Measurements from ENCODE around the gene GJB6.
"Not testable (repeated sequence)": the region's sequence is repeated elsewhere in the genome, so short reads cannot be mapped to it uniquely, and the experiment has no call there.

GJB6 gene

DNA sequence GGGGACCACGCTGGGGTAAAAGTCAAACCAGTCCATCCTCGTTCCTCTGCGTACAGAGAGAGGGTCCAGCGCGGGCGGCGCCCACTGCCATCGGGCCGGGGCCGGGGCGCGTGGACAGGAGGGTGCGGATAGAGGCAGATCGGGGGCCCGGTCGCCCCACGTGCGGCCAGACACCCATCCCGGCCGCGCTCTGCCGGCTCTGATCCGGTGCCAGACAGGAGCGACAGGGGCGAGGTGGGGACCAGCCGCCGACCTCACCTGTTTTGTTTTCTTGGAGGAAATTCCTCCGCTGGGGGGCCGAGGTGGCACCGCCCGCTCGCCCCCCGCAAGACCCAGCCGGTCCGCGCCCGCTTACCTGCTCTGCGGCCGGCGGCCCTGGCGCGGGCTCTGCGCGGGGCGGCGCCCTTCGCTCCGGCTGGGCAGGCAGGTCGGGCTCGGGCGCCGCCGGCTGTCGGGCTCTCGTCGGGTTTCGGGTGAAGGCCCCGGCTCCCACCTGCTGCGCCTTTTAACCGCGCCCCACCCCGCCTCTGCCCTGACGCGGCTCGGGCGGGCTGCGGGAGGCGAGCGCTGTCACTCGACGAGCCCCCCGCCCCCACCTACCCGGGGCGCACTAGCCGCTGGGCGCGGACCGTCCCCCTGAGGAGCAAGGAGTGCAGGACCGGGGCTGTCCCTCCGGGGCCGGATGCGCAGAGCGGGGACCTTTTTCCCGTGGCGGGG is at the start of gene GJB6:
GJB6 (minus strand) TSS at position 481 of the 717 bp plus-strand sequence. CDS start 8,839 bp downstream, outside the sequence.
- no peak for DNase-seq

- not testable (repeated sequence) for DNase-seq
These were observed 44.8 kb upstream of the GJB6 start for GRCh38 chr13:20276901-20277300.

- no peak for DNase-seq
These were observed 42.3 kb upstream of the GJB6 start for GRCh38 chr13:20274466-20274865.

- no peak for DNase-seq
These were observed 40.6 kb upstream of the GJB6 start for GRCh38 chr13:20272588-20273171.

DNA sequence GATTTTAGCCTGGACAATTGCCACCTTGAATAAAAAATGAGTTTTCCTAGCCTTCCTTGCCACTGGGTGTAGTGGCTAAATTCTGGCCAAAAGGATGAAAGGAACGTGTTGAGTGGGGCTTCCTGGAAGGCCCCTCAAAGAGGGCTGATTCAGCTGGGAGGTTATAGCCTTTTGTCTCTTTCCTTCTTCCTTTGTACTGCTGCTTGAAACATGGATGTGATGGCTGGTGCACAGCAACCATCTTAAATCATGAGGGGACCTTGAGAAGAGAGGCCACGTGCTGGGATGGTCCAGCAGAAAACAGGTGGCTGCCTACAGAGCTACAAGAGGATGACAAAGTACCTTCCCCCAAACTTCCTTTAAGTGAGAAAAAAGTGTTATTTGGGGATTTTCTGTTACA is 40.0 kb upstream of the GJB6 start:
- DNase-seq: no peak

- no peak for DNase-seq
These were observed 39.3 kb upstream of the GJB6 start for GRCh38 chr13:20271441-20271840.

DNA sequence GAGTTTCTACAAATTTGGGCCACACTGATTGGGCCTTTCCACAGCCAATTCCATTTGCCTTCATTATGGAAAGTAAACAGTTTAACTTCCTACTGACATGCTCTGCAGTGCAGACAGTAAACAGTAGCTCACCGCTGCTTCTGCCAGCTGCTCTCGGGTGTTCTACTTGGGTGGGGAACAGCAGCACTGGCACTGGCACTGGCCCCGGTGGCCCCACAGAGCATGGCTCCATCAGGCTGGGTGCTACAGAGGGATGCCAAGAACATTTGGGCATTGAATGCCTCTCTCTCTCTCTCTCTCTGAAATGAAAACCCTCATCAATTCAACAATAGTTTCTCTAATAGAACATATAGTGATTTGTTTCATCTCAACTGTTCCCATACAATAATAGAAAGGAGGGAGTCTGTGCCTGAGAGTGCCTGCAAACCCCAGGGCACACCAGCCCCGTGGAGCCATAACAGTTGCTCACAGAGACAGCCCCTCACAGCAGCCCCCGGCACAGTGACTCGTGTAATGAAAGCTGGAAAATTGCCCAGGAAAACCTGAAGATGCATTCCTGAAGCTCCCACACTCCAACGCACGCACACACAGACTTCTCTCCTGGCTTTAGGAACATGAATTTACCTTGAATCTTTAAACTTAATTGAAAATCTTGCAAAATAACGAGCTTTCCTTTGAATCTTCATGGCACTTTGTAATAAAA is 38.2 kb upstream of the GJB6 start:
- no peak for DNase-seq

DNA sequence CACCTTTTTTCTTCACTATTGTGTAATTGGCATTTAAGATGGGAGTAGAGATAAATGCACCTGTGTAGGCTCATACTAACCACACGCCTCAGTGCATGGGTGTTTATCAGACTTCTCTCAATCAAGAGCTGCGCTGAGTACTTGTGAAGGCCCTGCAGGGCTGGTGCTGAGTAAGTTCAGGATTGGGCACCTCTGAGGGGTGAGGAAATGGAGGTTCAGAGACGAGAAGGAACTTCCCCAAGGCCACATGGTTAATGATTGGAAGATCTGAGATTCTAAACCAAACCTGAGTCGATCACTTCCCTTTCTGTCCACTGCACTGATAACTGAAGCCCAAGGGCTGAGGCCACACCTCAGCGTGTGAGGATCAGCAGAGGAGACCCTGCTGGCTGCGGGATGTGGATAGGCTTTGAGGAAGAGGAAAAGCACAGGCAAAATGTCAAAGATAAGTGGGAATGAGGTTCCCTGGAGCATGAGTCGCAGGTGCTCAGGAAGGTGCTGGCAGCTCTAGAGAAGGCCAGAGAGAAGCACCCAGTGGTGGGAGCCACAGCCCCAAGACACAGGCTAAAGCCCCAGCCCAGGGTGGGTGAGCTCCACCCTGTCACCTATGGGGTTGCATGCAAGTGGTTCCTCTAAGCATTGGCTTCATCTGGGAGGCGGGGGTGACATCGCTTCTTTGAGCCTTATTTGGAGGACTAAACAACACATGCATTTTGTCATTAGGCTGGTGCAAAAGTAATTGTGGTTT is 32.3 kb upstream of the GJB6 start:
- no peak for DNase-seq

- DNase-seq: no peak
These were observed 31.4 kb upstream of the GJB6 start for GRCh38 chr13:20263393-20264044.

DNA sequence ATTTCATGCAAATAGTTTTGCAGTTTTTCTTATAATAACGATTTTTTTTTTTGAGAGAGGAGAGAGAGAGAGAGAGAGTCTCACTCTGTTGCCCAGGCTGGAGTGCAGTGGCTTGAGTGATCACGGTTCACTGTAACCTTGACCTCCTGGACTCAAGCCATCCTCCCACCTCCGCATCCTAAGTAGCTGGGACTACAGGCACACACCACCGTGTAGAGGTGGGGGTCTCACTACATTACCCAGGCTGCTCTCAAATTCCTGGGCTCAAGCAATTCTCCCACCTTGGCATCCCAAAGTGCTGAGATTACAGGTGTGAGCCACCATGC is 26.8 kb upstream of the GJB6 start:
- no peak for DNase-seq

GRCh38 chr13:20258208-20258962 is 26.3 kb upstream of the GJB6 start:
- DNase-seq: no peak

DNA sequence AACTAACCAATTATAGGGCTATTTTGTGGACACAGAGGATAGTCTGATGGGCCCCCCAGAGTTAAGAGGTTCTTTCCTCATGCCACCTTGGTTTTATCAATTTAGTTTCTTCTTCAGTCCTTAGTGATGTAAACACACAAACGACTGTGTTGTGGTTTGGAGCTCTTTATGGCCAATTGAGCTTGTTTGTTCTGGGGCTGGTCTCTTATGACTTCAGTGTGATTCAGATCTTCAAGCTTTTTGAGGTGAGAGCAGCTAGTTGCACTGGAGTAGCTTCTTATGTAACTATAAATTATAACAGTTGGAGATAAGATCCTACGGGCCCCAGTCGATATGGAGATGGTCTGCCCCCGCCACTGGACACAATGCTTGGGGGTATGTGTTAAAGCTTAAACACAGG is 22.0 kb upstream of the GJB6 start:
- DNase-seq: no peak

DNA sequence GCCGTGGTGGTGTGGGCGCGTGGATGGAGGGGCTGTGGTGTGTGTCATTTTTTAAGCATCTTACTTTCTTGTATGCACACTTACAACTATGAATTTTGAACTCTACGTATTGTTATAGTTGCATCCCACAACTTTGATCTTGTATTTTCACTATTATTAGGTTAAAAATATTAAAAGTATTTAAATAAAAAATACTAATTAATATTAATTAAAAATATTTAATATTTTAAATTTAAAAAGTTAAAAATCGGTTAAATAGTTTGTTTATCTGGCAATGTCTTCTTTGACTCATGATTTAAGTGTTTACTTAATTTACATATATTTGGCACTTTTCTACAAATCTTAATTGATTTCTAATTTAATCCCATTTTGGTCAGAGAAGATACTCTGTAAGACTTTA is 17.8 kb upstream of the GJB6 start:
- no peak for DNase-seq

DNA sequence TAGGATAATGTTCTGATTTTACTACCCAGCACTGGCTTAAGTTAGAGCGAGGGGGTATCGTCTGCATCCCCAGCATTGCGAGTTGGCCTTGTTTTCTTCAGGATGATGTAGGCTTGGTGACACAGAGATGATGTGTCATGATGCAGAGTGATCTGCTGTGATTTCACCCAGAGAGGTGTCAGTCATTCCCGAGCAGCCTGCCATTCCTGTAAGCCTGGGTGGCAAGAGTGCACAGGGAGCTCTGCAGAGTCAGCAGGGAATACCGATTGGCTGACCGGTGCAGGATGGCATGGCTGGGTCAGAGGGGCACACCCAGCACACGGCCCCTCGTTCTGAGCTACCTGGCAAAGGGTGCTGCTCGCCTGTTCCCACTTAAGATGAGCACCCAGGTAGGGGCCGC is 15.8 kb upstream of the GJB6 start:
- no peak for DNase-seq

DNA sequence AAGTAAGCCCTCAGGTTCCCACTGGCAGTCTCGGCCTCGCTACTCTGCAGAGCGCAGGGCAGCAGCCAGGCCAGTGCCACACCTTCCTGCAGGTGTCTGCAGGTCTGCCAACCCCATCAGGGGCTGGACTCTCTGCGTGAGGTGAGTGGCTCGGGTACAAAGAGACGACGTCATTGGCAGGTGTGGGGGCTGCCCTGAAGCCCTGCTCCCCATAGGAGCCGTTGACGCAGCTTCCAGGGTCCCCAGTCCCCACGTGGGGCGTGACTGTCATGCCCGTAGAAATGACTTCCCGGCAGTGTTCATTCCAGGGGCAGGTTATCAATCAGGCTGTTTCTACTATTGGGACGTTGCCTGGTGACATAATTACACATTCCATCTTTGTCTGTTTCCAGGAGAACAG is 15.3 kb upstream of the GJB6 start:
- no peak for DNase-seq

DNA sequence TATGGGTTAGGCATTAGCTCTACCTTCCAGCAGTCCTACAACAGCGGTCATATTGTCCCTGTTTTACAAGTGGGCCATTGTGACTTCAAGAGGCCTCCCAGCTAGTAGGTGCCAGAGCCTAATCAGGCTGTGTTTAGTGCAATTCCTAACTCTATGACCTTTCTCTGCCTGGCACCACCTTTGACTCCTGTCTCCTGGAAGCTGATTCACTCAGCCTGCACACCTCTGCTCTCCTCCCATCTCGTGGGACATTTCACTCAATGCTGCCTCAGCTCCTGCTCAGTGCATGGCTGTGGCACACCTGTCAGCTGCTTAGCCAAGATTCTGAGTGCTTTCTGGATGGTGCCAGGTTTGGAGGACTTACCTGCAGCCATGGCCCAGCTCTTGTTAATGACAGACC is 9.5 kb upstream of the GJB6 start:
- DNase-seq: no peak

GRCh38 chr13:20239748-20240147 is 7.6 kb upstream of the GJB6 start:
- no peak for DNase-seq

DNA sequence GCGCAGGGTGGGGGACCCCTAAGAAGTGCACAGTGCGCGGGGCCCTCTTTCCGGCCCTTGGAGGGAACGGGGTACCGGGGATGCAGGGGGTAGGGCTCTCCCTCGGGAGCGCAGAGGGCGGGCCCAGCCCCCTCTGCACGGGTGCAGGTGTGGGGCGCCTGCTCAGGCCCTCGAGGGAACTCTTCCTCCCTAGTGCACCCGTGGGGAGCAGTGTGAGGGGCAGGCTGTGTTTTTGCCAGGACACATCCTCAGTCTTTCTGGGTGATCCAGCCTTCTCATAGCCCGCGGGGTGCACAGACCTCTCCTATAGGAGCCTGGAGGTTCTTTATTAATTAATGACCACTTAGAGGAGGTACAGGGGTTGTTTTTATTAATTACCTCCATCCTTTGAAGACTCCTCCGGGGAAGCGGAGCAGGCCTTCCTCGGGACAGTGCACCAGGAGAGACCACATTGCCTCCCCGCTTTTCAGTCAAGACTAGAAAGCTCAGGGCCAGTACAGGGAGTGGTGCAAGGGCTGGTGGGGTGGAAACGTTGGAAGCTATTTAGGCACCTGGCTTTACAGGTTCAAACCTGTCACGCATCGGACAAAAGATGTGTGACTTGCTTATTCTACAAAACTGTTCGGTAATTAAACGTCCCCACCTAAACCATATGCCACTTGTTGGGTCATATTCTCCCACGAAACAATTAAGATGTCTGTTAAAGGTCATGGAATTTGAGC is 598 bp upstream of the GJB6 start:
- no peak for DNase-seq

DNA sequence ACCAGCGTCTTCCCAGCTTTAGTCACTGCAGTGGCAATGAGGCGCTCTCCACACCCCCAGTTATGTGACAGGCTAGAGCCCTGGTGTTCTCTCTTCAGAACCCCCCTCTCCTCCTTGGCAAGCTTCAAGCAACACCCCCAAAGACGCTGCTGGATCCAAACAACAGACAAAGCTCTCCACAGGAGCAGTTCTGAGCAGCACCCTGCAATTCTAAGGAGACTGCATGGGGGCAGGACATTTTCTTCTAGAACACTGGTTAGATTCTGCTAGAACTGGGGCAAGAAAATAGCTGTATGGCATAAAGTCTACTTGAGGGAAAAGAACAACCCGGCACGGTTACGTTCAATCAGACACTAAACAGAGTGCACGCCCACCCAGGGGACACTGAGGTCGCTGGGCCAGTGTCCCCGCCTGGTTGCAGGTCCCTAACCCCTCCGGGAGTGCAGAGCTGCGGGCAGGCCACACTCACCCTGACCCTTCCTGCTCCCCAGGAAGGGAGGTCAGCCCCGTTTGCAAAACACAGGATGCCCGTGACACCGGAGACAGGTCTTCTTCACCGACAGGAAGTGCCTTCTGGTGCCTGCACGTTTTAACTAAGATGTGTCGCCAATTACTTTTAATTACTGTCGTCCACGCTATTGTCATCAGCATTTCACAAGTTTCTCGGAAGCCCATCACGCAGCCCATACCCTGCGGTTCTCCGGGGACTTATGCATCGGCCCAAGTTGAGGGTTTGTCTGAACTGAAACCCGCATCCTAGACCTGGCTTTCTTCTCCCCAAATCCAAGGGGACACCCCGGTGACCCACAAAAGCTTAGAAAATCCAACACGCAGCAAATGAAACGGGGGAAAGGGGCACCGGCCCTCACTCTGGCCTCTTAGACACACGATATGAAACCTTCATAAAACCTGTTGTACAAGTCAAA is 943 bp downstream of the GJB6 start:
- no peak for DNase-seq

DNA sequence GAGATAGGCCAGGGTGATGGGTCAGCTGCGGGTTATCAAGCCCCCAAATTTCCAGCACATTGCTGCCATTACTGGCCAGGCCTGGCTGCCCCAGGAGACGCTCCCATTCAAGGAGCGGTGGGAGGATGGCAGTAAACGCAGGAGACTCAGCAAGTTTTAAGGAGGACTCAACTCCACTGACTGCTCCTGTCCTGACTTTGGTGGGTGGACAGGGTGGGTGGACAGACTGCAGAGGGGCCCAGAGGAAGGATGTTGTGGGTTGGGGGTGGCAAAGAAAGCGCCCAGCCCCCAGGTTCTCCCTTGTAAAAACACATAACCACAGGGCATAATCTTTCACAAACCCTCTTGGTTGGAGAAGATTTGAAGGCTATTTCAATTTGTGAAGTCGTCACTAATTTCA is 4.4 kb downstream of the GJB6 start:
- DNase-seq: no peak

DNA sequence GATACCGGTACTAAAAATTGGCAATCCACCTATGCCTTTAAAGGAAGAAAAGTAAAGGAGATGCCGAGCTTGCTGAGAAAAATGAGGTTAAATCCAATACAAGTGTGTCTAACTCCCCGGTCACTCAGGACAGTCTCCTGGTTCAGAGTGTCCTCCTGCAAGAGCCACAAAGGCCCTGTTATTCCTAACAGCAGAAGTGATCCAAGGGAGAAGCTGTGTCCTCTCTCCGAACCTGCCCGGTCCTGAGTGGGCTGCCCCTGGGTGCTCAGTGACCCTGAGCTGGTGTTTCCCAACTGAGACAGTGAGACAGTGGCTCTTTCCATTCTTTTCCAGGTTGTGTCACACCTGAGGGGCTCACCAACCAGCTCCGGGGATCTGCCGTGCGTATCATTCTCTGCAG is 4.8 kb downstream of the GJB6 start:
- DNase-seq: no peak
